Measurements from ENCODE around the gene EXOC3L2.

- TF ChIP-seq CTCF (IDR thresholded peaks at IDR 0.05) (no peak), POLR2AphosphoS5 (IDR thresholded peaks at IDR 0.05; ENCODE audit: low read depth, low read length) (no peak), TCF7L2 (IDR thresholded peaks at IDR 0.05; ENCODE audit: low read depth, low read length) (no peak), SIN3A (IDR thresholded peaks at IDR 0.05; ENCODE audit: borderline replicate concordance, insufficient read depth, low read depth, low read length) (no peak)
- TF ChIP-seq, protein P1, sequence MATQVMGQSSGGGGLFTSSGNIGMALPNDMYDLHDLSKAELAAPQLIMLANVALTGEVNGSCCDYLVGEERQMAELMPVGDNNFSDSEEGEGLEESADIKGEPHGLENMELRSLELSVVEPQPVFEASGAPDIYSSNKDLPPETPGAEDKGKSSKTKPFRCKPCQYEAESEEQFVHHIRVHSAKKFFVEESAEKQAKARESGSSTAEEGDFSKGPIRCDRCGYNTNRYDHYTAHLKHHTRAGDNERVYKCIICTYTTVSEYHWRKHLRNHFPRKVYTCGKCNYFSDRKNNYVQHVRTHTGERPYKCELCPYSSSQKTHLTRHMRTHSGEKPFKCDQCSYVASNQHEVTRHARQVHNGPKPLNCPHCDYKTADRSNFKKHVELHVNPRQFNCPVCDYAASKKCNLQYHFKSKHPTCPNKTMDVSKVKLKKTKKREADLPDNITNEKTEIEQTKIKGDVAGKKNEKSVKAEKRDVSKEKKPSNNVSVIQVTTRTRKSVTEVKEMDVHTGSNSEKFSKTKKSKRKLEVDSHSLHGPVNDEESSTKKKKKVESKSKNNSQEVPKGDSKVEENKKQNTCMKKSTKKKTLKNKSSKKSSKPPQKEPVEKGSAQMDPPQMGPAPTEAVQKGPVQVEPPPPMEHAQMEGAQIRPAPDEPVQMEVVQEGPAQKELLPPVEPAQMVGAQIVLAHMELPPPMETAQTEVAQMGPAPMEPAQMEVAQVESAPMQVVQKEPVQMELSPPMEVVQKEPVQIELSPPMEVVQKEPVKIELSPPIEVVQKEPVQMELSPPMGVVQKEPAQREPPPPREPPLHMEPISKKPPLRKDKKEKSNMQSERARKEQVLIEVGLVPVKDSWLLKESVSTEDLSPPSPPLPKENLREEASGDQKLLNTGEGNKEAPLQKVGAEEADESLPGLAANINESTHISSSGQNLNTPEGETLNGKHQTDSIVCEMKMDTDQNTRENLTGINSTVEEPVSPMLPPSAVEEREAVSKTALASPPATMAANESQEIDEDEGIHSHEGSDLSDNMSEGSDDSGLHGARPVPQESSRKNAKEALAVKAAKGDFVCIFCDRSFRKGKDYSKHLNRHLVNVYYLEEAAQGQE (IDR thresholded peaks at IDR 0.05; ENCODE audit: insufficient read depth in 1 of 2, low read depth in 2 of 2, low read length in 1 of 2): no peak
Observed at GRCh38 chr19:45170146-45171106, 74.8 kb downstream of the EXOC3L2 start.

All from Panc1 (cell line).